HG03103 (cell line): ENCODE data around the gene EVL.

Experiments used
- ATAC-seq: cut with Tn5 transposase; IDR thresholded peaks from one replicate; pipeline ENCODE4 v1.9.1; 2021; ENCODE audit warnings: low read depth; ENCODE audit not compliant: unreplicated experiment

Gene EVL

GRCh38 chr14:100064335-100065092, 708 bp upstream of the EVL start:
- ATAC-seq: peak; percentile 5

DNA sequence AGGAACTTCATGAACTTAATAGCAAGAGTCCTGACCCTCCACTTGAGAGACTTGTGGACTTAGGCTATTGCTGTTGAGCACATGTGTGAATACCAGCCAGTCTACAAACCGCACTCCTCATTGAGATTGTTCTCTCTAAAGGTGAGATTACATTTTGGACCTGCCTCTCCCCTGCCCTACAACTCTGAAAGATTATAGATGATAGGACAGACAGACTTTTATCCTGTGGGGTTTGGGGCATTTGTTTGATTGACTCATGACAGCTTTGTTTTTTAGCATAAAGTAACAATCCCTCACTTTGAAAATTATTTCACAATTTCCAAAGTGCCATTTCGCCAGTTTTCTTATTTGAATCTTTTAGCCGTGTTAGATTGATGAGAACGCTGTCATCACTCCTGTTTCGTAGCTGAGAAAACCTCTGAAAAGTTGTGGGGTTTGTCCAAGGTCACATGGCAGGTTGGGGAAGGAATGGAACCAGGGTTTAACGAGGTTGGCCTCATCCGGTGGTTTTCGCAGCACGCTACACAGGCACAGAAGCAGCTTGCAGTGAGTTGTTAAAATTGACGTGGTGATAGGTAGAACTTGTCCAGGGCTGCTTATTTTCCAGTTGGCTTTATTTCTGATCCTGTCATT, 836 bp downstream of the EVL start:
- peak; percentile 30 for ATAC-seq

GRCh38 chr14:100066962-100067361, 1.7 kb downstream of the EVL start:
- no peak for ATAC-seq

DNA sequence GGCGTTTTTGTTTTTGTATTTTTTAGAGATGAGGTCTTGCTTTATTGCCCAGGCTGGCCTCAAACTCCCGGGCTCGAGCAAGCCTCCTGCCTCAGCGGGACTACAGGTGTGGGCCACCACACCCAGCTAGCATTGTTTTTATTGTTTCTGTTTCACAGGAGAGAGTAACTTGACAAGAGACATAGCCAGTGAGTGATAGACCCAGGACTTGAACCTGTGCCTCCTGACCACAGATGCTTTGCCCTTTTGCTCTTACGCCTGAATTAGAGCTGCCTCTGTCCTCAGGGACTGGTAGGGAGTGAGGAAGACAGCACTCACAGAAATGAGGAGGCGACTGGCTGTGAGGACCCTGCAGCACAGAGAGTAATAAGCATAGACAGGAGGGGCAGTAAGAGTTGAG, 2.3 kb downstream of the EVL start:
- no peak for ATAC-seq

- peak; percentile 27 for ATAC-seq
Observed at GRCh38 chr14:100067971-100068959, 3.0 kb downstream of the EVL start.

GRCh38 chr14:100069161-100069800, 4.1 kb downstream of the EVL start:
- ATAC-seq: no peak

DNA sequence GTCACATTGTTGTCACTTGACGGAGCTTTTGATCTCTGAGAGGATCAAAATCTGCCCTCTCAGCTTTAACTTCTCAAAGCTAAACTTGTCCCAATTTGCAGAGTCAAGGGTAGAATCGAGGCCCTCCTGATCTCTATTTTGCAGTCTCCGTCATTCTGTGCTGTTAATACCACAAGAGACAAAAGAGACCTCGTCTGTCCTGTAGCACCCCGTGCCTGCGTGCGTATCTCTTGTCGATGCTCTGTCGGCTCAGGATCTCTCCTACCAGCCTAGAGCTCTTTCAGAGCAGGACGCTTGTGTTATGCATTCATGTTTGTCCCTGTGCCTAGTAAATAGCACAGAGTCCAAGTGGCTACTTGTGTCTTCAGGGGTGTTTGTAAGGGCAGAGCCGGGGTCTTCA, 5.1 kb downstream of the EVL start:
- ATAC-seq: no peak

DNA sequence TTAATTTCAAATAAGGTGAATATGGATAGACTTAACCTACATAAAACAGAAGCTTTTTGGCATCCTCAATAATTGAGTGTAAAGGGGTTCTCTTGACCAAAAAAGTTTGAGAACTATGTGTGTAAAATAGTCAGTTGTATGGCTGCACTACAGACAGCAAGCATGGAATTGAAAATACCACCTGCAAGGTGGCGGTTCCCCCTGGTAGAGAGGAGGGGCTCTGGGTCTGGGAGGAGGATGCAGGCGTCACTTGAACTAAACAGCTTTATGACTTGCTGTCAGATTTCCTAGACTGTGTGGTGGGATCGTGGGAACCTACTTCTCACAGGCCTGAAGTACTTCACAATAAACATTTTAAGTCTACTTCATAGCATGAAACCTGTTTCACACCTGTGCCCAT, 6.3 kb downstream of the EVL start:
- ATAC-seq: no peak

DNA sequence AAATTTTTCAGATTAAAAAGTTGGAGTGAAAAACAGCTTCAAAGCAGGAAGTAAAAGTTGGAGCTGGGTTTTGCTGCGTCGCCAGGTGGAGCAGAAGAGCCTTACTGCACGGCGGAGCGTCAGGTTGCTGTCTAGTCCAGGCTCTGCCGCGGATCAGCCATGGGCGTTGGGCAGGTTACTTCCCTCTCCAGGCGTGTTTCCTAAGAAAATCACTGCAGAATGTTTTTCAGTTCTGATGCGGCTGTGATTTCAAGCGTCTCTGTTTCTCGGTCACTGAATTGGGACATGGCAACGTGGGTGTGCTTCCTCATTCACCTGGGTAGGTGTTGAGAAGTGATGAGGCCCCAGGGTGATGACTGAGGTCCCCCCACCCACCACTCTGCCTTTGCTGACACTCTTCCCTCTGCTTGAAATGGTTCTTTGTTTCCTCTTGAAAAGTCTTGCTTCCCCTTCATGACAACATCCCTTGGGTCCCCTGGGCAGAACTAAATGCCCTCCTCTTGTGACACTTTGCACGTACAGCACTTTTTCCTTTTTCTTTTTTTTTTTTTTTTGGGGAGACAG, 7.6 kb downstream of the EVL start:
- no peak for ATAC-seq

- no peak for ATAC-seq
Observed at GRCh38 chr14:100073576-100074430, 8.6 kb downstream of the EVL start.

DNA sequence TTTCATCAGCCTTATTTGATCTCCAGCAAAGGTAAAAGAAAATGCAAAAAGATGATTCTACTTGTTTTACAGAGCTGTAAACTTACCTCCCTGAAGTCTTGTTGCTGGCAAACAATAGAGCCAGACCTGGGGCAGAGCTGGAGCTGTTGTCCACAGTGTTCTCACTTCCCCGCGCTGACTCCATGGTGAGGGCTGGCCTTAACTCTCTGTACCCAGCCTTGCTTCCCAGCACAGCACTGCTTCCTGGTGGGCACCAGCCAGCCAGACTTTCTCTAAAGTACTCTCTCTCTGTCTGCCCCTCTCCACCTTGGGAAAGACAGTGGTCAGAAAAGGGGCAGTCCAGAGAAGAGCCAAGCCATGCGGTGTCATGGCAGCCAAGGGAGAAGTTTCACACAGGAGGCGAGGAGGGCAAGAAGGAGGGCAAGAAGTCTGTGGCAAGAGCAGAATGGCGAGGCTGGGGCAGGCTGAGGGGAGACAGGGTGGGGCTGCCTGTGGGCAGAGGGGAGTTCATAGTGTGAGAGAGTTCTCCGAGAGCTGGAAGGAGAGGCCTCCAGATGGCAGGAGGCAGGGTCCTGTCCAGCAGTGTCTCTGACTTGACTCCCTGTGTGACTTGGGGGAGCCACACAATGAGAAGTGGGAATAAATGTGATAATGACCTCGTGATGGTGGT, 9.3 kb downstream of the EVL start:
- no peak for ATAC-seq

DNA sequence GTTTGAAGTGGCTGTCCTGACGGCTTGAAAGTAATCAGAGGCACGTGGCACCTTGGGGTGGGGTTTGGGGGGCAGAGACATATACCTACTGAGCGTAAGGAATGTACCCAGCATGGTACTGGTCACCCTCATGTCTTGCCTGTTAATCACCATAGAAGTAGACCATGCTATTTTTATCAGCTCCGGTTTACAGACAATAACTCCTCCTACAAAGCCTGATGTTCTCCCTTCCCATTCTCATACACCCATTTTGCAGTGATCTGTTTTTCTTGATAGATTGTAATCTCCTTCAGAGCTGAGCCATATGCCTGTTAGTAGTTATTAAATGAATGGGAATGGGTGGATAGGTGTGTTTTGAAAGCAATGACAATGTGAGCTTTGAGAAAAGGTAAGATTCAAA, 10.5 kb downstream of the EVL start:
- ATAC-seq: no peak

- ATAC-seq: no peak
Observed at GRCh38 chr14:100076133-100076532, 10.9 kb downstream of the EVL start.

DNA sequence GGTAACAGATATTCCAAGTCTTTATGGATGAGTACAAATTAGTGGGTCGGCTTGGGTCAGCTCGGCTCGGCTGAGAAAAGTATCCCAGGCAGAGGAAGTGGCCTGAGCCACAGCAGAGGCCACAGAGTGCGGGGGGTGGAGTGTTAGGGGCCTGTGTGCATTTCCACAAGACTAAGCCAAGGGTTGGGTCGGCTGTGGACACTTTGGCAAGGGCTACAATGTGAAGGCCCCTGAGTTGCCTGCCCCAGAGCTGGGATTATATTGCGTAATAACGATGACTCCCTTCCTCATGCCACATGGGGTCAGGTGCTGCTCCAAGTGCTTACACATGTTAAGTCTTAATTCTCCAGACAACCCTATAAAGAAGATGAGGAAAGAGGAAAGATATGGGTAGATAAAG, 11.4 kb downstream of the EVL start:
- ATAC-seq: no peak

DNA sequence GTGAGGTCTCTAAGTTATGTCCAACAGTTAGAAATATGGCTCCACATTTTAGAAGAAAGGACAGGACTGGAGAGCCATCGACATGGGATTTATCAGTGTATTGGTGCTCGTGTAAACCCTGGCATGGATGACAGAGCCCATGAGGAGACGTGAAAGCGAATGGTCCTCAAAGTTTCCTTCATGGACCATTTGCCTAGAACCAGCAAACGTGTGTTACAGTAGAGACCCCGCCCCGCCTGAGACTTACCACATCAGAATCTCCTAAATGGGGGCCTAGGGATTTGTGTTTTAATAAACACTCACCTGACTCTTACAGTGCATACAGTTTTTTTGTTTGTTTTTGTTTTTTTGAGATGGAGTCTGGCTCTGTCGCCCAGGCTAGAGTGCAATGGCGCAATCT, 12.2 kb downstream of the EVL start:
- ATAC-seq: no peak

DNA sequence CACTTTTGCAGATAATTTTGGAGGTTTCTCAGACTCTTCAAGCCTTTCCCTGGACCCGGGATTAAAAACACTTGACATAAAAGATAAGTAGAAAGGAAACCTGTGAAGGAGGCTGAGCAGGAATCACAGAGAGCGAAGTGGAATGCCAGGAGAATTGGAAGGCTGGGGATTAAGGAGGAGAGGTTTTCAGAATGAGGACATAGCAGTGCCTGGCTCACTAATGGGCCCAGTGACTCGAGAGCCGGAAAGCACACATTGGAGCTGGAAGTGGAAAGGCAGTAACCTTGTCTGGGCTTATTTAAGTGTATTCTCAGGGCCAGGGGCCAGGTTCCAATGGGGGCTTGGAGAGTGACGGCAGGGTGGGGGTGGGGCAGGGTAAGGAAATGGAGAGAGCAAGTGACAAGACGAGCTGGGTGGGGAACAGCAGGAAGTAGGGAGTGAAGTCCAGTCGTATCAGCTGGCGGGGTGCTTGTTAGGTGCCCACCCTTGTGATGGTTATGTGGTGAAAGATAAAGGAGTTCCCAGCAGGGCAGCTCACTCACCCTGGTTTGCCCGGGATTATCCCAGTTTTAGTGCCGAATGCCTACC, 13.1 kb downstream of the EVL start:
- ATAC-seq: no peak

DNA sequence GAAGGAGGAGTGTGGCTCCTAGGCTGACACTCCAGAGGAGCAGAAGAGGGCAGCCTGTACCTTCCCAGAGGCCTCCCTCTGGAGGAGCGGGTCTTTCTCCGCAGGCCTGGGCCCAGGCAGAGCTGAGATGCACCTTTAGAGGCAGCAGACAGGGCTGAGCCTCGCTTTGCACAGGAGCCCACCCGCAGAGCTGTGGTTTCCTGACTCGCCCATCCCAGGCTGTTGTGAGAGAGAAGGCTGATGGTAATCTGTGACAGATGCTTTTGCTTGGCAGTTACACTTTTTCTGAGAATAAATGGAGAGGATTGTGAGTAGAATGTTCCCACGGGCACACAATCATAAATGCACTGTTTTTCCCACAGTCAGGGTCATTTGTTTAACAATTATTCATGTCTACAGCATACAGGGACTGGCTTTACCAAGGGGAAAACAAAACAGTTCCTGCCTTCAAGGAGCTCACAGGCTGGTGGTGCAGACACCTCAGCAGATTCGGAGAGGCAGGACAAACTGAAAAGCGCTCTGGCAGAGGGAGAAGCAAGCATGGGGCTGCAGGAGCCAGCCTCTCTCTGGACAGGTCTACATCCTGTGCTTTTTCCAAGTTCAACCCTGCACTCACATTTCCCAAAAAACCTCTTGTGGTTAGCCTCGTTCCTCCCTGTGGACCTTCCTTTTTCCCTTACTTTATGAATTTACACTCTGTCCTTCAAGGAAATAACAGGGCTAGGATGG, 13.9 kb downstream of the EVL start:
- ATAC-seq: peak; percentile 82

DNA sequence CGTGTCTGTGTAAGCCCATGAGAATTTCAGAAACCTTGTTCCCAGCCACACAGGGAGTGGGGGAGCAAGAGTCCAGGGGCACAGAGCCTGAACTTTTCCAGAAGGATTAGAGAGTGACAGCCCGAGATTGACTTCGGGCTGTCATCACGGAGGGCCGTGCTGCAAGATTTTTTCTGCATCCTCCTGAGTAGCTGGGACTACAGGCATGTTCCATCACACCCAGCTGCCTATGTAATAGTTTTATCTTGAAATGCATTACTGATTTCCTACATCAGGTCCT, 14.4 kb downstream of the EVL start:
- ATAC-seq: no peak
